Fibroblast of peridontal ligament (primary cell): Measurements from ENCODE around the gene SORBS2.
A peak's percentile ranks its signal among the peaks of the same experiment; 100 is the strongest.

ENCODE experiments used
- DNase-seq: peaks from one replicate; pipeline ENCODE4 v3.0.0-alpha.2; 2010; ENCODE audit errors: extremely low read depth

Gene SORBS2

GRCh38 chr4:185800266-185800945, 11.6 kb downstream of the SORBS2 start:
- no peak for DNase-seq

- no peak for DNase-seq
Measured at GRCh38 chr4:185799442-185799841, 12.6 kb downstream of the SORBS2 start.

- DNase-seq = no peak
Measured at GRCh38 chr4:185797596-185798338, 14.2 kb downstream of the SORBS2 start.

DNA sequence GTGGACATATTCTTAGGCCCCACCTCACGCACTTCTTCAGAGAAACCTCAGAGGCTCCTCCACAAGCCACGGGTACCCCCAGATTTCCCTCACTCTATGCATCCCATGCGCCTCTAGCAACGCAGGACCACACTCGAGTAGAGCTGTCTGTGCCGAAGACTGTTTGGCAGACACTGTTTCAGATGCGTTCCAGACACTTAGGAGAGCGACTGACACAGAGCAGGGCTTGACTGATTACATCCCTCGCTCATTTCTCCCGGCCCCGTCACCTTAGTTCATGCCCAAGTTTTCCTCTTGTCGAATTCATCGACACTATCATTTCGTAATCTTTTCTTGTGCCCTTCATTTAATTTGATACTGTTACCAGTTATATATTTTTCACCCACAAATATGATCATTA, 15.0 kb downstream of the SORBS2 start:
- DNase-seq = no peak

GRCh38 chr4:185796176-185796575, 15.8 kb downstream of the SORBS2 start:
- DNase-seq = no peak

- no peak for DNase-seq
Measured at GRCh38 chr4:185794637-185795036, 17.4 kb downstream of the SORBS2 start.

- DNase-seq = no peak
Measured at GRCh38 chr4:185793716-185794115, 18.3 kb downstream of the SORBS2 start.

DNA sequence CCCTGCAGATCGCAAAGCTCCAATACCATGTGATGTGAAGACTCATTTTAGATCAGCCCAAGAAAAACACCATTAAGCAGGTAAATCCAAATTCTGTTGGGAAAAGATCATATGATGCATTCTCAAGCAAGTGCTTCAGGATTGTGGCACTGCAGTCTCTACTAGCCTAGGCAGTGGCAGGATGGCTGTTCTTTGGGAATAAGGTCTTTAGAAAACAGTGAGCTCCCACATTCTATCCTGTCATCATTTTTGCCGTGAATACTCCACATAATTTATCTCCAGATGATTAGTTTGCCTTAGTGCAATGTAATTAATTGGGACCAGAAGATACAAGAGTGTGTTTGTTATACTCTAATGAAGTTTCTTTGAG, 18.9 kb downstream of the SORBS2 start:
- no peak for DNase-seq

DNA sequence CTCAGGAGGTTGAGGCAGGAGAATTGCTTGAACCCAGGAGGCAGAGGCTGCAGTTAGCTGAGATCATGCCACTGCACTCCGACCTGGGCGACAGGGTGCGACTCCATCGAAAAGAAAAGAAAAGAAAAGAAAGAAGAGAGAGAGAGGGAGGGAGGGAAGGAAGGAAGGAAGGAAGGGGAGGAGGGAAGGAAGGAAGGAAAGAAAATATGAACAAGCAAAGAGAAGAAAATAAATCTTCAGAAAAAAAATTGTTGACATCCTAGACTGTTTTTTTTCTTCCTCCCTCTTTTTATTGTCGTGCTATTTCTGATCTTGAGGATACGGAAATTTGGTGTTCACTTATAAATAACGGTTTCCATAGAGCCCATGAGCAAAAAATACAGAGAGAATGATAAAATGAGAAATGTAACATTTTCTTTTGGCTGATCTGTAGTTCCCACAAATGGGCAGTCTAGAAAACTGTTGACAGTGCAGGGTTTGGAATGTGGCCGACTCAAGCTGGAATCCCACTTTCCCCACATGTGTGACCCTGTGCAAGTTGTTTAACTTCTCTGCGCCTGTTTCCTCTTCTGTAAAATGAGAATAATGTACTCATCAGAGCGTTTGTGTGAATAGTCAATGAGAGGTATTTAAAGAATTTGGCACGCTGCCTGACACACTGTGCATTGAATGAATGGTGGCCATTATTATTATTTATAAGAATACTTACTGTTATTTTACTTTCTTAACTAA, 19.4 kb downstream of the SORBS2 start:
- peak; percentile 89 for DNase-seq

- no peak for DNase-seq
Measured at GRCh38 chr4:185787926-185788679, 23.9 kb downstream of the SORBS2 start.

GRCh38 chr4:185786422-185786821, 25.6 kb downstream of the SORBS2 start:
- no peak for DNase-seq

DNA sequence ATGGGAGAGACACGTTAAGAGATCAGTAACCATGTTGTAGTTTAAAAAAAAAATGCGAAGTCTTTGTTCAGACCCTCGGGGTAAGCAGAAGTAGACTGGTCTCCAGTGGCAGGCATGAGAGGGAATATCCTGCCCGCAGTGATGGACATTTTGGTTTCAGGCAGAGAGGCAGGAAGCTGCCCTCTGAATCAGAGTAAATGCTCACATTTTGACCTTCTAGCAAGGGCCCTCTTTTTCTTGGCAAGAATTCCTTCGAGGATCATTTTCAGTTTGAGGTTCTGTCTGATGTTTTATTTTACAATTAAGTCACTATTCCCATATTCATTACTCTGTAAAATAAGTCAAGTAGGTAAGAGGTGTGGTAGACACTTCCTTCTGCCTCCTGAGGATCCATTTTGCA, 28.4 kb downstream of the SORBS2 start:
- no peak for DNase-seq

DNA sequence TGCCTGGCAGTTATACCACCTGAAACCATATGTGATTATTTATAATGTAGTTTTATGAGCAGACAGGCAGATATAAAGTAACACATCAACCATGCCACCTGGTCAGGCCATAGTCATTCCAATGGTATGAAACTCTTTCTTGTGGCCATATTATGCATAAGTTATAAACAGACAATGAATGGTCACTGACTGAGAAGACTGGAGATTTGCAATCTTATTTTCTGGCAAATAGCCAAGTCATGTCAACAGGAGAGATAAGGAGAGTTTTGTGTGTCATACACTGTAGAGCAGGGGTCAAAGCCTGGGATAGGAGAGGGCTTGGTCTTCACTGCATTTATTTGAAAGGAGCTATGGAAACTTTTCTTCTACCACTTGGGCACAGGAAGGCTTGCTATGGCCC, 29.5 kb downstream of the SORBS2 start:
- no peak for DNase-seq

DNA sequence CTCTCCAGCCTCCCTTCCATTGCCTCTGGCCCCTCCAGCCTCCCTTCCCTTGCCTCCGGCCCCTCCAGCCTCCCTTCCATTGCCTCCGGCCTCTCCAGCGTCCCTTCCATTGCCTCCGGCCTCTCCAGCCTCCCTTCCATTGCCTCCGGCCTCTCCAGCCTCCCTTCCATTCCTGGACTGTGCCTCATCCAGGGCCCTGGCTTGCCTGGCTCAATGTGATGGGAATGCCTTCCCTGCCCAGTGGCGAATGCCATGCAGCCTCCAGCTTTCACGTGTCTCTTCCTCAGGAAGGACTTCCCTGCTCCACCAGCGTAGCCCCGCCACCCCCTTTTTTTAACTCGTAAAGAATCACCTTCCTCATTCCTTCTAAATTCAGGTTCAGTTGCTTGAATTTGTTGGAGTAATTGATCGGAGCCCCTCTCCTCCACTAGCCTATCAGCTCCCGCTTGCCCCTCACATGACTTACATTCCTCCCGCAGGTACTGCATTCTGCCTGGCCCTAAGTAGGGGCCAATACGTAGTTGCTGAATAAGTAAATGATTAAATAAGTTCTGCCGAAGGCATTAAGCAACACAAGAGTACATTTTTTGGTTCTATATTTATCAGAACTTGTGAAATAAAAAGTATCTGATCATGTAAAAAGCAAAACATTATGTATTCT, 30.3 kb downstream of the SORBS2 start:
- no peak for DNase-seq

- no peak for DNase-seq
Measured at GRCh38 chr4:185780472-185780871, 31.5 kb downstream of the SORBS2 start.

- DNase-seq = no peak
Measured at GRCh38 chr4:185779517-185779916, 32.5 kb downstream of the SORBS2 start.

- DNase-seq = peak; percentile 24
Measured at GRCh38 chr4:185778307-185778706, 33.7 kb downstream of the SORBS2 start.

DNA sequence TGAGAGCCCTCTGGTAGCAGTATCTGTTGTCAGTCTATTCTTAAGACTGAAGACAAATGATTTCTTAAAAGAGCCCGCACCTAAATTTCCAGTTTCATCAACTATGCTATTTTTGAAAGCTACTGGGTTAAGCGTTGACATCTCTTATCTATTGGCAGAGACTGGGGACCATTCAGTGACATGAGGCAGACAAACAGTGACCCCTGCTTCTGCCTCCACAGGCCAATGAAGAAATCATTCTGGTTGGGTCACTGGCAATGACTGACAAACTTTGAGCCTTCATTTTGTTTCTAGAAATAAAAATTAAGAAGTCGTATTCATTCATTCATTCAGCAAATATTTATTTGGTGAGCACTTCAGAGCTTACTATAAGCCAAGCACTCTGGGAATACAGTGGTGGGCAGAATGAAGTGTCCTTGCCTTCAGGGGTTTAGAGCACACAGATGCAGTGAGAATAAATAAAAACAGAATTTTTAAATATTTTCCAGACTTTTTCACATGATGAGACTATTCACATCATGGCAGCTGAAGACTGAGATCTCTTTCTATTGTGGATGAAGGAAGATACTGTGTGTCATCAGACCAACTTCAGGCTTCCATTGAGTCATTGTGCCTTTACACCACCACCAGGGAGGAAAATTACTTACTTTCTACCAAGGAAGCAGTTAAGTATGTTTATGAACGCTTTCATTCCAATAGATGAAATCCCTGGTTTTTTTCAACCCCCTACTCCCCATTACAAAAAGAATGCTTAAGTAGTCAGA, 36.0 kb downstream of the SORBS2 start:
- DNase-seq = no peak

DNA sequence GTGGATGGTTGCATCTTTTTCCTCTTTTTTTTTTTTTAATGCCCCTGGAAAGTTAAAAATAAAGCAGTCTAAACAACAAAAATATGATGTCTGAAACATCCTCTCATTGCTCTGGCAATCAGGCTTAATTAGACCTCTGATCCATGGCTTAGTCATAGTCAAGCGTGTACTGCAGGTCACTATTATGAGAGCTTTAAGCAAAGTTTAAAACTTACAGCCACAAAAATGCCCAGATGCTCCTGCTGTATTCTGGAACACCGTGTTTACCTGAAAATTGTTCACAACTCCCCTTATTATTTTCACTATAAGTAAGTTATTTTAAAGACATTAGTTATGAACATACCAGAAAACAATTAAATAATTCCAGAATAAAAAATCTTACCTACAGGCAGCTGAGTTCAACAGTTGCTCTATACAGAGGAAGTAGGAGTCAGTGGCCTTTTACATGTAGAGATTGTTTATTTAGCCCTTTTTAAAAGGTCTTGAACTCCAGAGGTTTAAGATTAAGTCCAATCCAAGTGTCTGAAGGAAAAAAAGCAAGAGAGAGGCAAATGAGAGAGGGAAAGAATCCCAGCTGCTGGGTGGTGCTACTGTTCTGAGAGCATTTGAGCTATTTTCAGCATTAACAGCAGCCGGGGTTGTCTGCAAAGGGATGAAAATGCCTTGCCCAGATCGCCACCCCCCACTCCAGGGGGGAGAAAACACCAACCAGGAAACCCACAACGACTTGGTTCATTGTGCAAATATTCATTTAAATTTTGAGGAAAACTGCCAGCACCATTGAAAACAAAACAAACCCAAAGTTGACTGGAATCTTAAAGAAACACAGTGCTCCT, 36.9 kb downstream of the SORBS2 start:
- peak; percentile 93 for DNase-seq

GRCh38 chr4:185774131-185774653, 37.8 kb downstream of the SORBS2 start:
- no peak for DNase-seq
